CD4-positive, alpha-beta T cell (primary cell): ENCODE measurements around the gene ARMC3. TPM values are rescaled to one million over a fixed set of nuclear protein-coding genes. Genes with fewer than 3 reads are reported as not detected.

Source experiments
- ATAC-seq: fragments of 200-7000 bp; cut with Tn5 transposase; one replicate; pipeline ENCODE4 v1.10.0; 2022; ENCODE audit warnings: mild to moderate bottlenecking; ENCODE audit not compliant: poor library complexity
- CTCF ChIA-PET: fragments of 350-600 bp; sonication (Branson Sonifier 250); formaldehyde crosslinking; loops from one replicate; lab custom pipeline; 2021; ENCODE audit warnings: antibody characterized with exemption, inconsistent platforms; lab: Charles Lee
- POLR2A ChIA-PET: fragments of 350-600 bp; sonication (Branson Sonifier 250); formaldehyde crosslinking; loops from one replicate; lab custom pipeline; 2021; ENCODE audit warnings: antibody characterized with exemption, inconsistent platforms; lab: Charles Lee
- DNase-seq, 14 experiments: peaks; one replicate each; pipeline ENCODE4 v3.0.0-alpha.2; 2013 to 2020; ENCODE audit warnings: mixed read lengths in 2 of 14
- H3K27ac ChIP-seq, 2 donors: one replicate each; pipeline versions ENCODE4 v1.5.1 to v1.7.0; 2013; ENCODE audit warnings: low read length in 2 of 2, low read depth in 1 of 2, mild to moderate bottlenecking in 1 of 2
- H3K27me3 ChIP-seq, 2 experiments: 1 replicate in 1 of 2; 2 replicates in 1 of 2; pipeline versions ENCODE4 v1.6.1 to v1.7.0; 2013; ENCODE audit warnings: low read length in 2 of 2, control low read depth in 1 of 2, mild to moderate bottlenecking in 1 of 2, moderate library complexity in 1 of 2; ENCODE audit not compliant: insufficient read depth in 2 of 2, control insufficient read depth in 1 of 2
- H3K36me3 ChIP-seq: one replicate; pipeline ENCODE4 v1.6.1; 2013; ENCODE audit warnings: low read length, control low read depth; ENCODE audit not compliant: insufficient read depth
- H3K4me1 ChIP-seq: one replicate; pipeline ENCODE4 v1.6.1; 2013; ENCODE audit warnings: low read length, control low read depth; ENCODE audit not compliant: insufficient read depth
- H3K4me3 ChIP-seq: one replicate; pipeline ENCODE4 v1.5.1; 2013; ENCODE audit warnings: mild to moderate bottlenecking, low read length, moderate library complexity
- H3K9me3 ChIP-seq, 2 experiments: 1 replicate in 1 of 2; 2 replicates in 1 of 2; pipeline versions ENCODE4 v1.6.1 to v1.7.0; 2013; ENCODE audit warnings: low read length in 2 of 2, mild to moderate bottlenecking in 2 of 2, control low read depth in 1 of 2, moderate library complexity in 1 of 2; ENCODE audit not compliant: control insufficient read depth in 1 of 2, insufficient read depth in 1 of 2
- H3K27ac Mint-ChIP-seq: one replicate; pipeline ENCODE4 v1.8.0; 2020; ENCODE audit warnings: mixed read lengths
- H3K27me3 Mint-ChIP-seq: one replicate; pipeline ENCODE4 v1.8.0; 2021; ENCODE audit warnings: mixed read lengths
- H3K36me3 Mint-ChIP-seq: one replicate; pipeline ENCODE4 v1.8.0; 2021; ENCODE audit warnings: low read depth, mixed read lengths
- H3K4me1 Mint-ChIP-seq: one replicate; pipeline ENCODE4 v1.8.0; 2021; ENCODE audit warnings: low read depth, mixed read lengths
- H3K4me3 Mint-ChIP-seq: one replicate; pipeline ENCODE4 v1.8.0; 2020; ENCODE audit warnings: mild to moderate bottlenecking, mixed read lengths
- H3K9me3 Mint-ChIP-seq: one replicate; pipeline ENCODE4 v1.8.0; 2020; ENCODE audit warnings: mixed read lengths
- intact Hi-C, 2 experiments: fragments of 100-400 bp; cut with DNase I in 1 of 2; cut with micrococcal nuclease in 1 of 2; formaldehyde crosslinking; loops; one replicate each; pipeline versions ENCODE4 v1.15.1 to v1.9.0; 2023 to 2025; cut with DNase I, micrococcal nuclease
- total RNA-seq, 174 experiments: library from RNA in 2 of 174; stranded (reverse) in 2 of 174; gene quantifications; one replicate each; pipeline ENCODE4 v1.2.3 and lab custom pipeline; 2021 to 2026
- TF ChIP-seq, protein P1 (sequence below): fragments of 200-600 bp; IDR thresholded peaks from one replicate; pipeline ENCODE4 v1.8.0; 2022; ENCODE audit warnings: antibody characterized with exemption, mild to moderate bottlenecking

ARMC3 gene
- total RNA-seq, 2 experiments from 2014 or later = not detected

- DNase-seq (no peak), ATAC-seq (no peak)
- TF ChIP-seq, protein P1, sequence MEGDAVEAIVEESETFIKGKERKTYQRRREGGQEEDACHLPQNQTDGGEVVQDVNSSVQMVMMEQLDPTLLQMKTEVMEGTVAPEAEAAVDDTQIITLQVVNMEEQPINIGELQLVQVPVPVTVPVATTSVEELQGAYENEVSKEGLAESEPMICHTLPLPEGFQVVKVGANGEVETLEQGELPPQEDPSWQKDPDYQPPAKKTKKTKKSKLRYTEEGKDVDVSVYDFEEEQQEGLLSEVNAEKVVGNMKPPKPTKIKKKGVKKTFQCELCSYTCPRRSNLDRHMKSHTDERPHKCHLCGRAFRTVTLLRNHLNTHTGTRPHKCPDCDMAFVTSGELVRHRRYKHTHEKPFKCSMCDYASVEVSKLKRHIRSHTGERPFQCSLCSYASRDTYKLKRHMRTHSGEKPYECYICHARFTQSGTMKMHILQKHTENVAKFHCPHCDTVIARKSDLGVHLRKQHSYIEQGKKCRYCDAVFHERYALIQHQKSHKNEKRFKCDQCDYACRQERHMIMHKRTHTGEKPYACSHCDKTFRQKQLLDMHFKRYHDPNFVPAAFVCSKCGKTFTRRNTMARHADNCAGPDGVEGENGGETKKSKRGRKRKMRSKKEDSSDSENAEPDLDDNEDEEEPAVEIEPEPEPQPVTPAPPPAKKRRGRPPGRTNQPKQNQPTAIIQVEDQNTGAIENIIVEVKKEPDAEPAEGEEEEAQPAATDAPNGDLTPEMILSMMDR = no peak
- Mint-ChIP-seq H3K27ac (no peak overlapping the region), H3K36me3 (no peaks in the 10 kb centered on the region), H3K27me3 (no peaks in the 10 kb centered on the region), H3K4me3 (no peak overlapping the region), H3K4me1 (no peaks in the 10 kb centered on the region), H3K9me3 (no peaks in the 10 kb centered on the region)
- Histone ChIP-seq H3K27ac (no peak overlapping the region), H3K4me3 (no peak overlapping the region), H3K27me3 (no peaks in the 10 kb centered on the region), H3K9me3 (no peaks in the 10 kb centered on the region), H3K36me3 (no peaks in the 10 kb centered on the region), H3K4me1 (no peaks in the 10 kb centered on the region)
- ChIA-PET POLR2A (no interaction called here), CTCF (interaction anchor here (2.1 kb wide), 1 partner anchor 10 kb away, joined by 7 read pairs; no protein-coding TSS in a partner anchor)
- intact Hi-C loops = no loop called here
These were observed 41.9 kb downstream of the ARMC3 start for GRCh38 chr10:22969704-22970103.

- Mint-ChIP-seq H3K36me3 (no peaks in the 10 kb centered on the region), H3K4me1 (no peaks in the 10 kb centered on the region), H3K4me3 (no peak overlapping the region), H3K9me3 (no peaks in the 10 kb centered on the region), H3K27ac (no peak overlapping the region), H3K27me3 (peaks cover 3% of the 10 kb centered on the region)
- no peaks in the 10 kb centered on the region for H3K36me3 ChIP-seq
- CTCF ChIA-PET = no interaction called here
- no peaks in the 10 kb centered on the region for H3K27me3 ChIP-seq
- no peaks in the 10 kb centered on the region for H3K4me1 ChIP-seq
- ATAC-seq (no peak), DNase-seq (no peak)
- POLR2A ChIA-PET = no interaction called here
- no peak overlapping the region for H3K27ac ChIP-seq
- TF ChIP-seq, protein P1 = no peak
- no peaks in the 10 kb centered on the region for H3K9me3 ChIP-seq
- H3K4me3 ChIP-seq = no peak overlapping the region
- intact Hi-C loops = no loop called here
These were observed 48.7 kb downstream of the ARMC3 start for GRCh38 chr10:22976534-22976933.

DNA sequence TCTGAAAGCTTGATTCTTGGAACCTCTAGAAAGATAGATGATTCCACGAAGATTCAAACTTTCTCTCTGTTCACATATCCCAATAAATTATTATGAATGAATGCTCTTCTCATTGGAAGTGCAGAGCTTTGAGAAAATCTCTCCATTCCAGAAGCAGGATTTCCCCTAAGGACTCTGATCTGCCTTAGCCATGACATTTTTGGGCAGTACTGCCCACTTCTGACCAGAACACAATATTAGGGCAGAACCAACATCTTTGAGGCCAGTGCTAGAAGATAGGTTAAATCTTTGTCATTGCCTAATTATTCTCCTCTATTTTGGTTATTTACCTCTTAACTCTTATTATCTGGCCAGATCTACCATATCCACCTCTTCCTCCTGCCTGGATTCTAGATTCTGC is 49.9 kb downstream of the ARMC3 start:
- Histone ChIP-seq H3K4me3 (no peak overlapping the region), H3K36me3 (no peaks in the 10 kb centered on the region), H3K27ac (no peak overlapping the region), H3K4me1 (no peaks in the 10 kb centered on the region), H3K27me3 (no peaks in the 10 kb centered on the region), H3K9me3 (no peaks in the 10 kb centered on the region)
- peaks cover 3% of the 10 kb centered on the region for H3K27me3 Mint-ChIP-seq
- no peaks in the 10 kb centered on the region for H3K36me3 Mint-ChIP-seq
- DNase-seq = no peak
- H3K4me3 Mint-ChIP-seq = no peak overlapping the region
- ChIA-PET POLR2A (no interaction called here), CTCF (no interaction called here)
- ATAC-seq = no peak
- H3K9me3 Mint-ChIP-seq = no peaks in the 10 kb centered on the region
- TF ChIP-seq, protein P1 = no peak
- no peak overlapping the region for H3K27ac Mint-ChIP-seq
- intact Hi-C loops = no loop called here
- H3K4me1 Mint-ChIP-seq = no peaks in the 10 kb centered on the region
